K562 (cell line): ENCODE results near the gene TBC1D5. TPM values are rescaled to one million over a fixed set of nuclear protein-coding genes. Genes with fewer than 3 reads are reported as not detected.

ENCODE experiments used
- polyA plus RNA-seq, 8 experiments: library from polyadenylated mRNA; depleted of rRNA in 4 of 8; stranded (reverse) in 5 of 8; unstranded in 3 of 8; fragments of >200 nt; fragmentation: Nextera tagmentation in 2 of 8; fragmentation: Illumina TruSeq in 1 of 8; extraction: Ambion mirVana in 2 of 8; extraction: Trizol in 1 of 8; gene quantifications; 2 replicates each; pipeline versions ENCODE4 v1.2.1 to v1.2.3, GENCODE V29; 2011 to 2014; ENCODE audit warnings: inconsistent platforms in 1 of 8, missing spikeins in 1 of 8
- total RNA-seq, 7 experiments: library from RNA; depleted of rRNA in 6 of 7; stranded (reverse); fragments of >200 nt in 6 of 7; fragmentation: Illumina TruSeq in 2 of 7; extraction: Trizol in 2 of 7; gene quantifications; 2 replicates each; pipeline versions ENCODE4 v1.2.1 to v1.2.3, GENCODE V29; 2011 to 2021; ENCODE audit warnings: low replicate concordance in 1 of 7
- TF ChIP-seq, protein P1 (sequence below), 2 experiments: fragments of 450-650 bp in 1 of 2; sonication (generic) in 1 of 2; formaldehyde crosslinking in 1 of 2; IDR thresholded peaks; 2 replicates each; pipeline versions ENCODE4 v1.7.1 to v1.9.0; 2016 to 2022; ENCODE audit warnings: inconsistent platforms in 1 of 2, mild to moderate bottlenecking in 1 of 2, missing genetic modification reagents in 1 of 2

Gene TBC1D5
- total and polyA plus RNA-seq, 9 of the 15 experiments (the other 6 are each of a cell fraction or from before 2014, with no cell fraction given), result 2.9 to 38.1 (median 25.6) TPM

DNA sequence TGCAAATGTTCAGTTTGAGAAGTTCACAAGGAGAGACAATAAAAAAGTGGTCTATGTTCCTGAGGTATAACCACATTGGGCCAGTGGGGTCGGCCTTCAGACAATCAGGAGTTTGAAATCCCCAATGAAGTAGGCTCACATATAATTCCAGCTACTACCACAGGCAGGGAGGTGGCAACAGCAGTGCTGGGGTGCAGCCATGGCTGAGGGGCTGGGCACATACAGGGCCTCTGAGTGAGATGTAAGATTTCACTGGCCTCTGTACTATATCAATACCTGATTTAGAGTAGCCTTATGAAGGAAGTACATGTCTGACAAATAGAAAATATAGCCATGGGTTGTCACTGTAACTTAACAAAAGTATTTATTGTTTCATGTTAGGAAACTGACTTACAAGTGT lies 402.2 kb downstream of the TBC1D5 start (continued):
- TF ChIP-seq, protein P1, sequence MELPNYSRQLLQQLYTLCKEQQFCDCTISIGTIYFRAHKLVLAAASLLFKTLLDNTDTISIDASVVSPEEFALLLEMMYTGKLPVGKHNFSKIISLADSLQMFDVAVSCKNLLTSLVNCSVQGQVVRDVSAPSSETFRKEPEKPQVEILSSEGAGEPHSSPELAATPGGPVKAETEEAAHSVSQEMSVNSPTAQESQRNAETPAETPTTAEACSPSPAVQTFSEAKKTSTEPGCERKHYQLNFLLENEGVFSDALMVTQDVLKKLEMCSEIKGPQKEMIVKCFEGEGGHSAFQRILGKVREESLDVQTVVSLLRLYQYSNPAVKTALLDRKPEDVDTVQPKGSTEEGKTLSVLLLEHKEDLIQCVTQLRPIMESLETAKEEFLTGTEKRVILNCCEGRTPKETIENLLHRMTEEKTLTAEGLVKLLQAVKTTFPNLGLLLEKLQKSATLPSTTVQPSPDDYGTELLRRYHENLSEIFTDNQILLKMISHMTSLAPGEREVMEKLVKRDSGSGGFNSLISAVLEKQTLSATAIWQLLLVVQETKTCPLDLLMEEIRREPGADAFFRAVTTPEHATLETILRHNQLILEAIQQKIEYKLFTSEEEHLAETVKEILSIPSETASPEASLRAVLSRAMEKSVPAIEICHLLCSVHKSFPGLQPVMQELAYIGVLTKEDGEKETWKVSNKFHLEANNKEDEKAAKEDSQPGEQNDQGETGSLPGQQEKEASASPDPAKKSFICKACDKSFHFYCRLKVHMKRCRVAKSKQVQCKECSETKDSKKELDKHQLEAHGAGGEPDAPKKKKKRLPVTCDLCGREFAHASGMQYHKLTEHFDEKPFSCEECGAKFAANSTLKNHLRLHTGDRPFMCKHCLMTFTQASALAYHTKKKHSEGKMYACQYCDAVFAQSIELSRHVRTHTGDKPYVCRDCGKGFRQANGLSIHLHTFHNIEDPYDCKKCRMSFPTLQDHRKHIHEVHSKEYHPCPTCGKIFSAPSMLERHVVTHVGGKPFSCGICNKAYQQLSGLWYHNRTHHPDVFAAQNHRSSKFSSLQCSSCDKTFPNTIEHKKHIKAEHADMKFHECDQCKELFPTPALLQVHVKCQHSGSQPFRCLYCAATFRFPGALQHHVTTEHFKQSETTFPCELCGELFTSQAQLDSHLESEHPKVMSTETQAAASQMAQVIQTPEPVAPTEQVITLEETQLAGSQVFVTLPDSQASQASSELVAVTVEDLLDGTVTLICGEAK (IDR thresholded peaks at IDR 0.05), result no peak
- TF ChIP-seq, protein P1 (CRISPR knock-in tag; IDR thresholded peaks at IDR 0.05), result no peak
